HL-60 (cell line): ENCODE data around the gene RDH5.

Experiments used
- DNase-seq, 2 experiments: peaks; one replicate each; pipeline ENCODE4 v3.0.0-alpha.2; 2010 to 2020; ENCODE audit warnings: low read depth in 1 of 2, low spot score in 1 of 2
- H3K27ac ChIP-seq: fragments of 250-450 bp; sonication (Bioruptor Pico); replicated peaks from 2 replicates; pipeline ENCODE4 v1.5.1; 2020; ENCODE audit warnings: mild to moderate bottlenecking, moderate library complexity
- H3K27me3 ChIP-seq: fragments of 250-450 bp; sonication (Bioruptor Pico); 2 replicates; pipeline ENCODE4 v1.5.1; 2021; ENCODE audit warnings: mild to moderate bottlenecking, moderate library complexity; ENCODE audit not compliant: insufficient read depth, poor library complexity, severe bottlenecking
- H3K4me3 ChIP-seq: replicated peaks from 2 replicates; pipeline ENCODE4 v1.5.1; 2011; ENCODE audit warnings: mild to moderate bottlenecking, control low read depth, low read length; ENCODE audit not compliant: insufficient read depth
- GABPA ChIP-seq: IDR thresholded peaks from 2 replicates; pipeline ENCODE4 v1.6.1; 2012; ENCODE audit warnings: low read depth
- POLR2AphosphoS5 ChIP-seq: IDR thresholded peaks from 2 replicates; pipeline ENCODE4 v1.6.1; 2012; ENCODE audit warnings: low read depth
- SPI1 ChIP-seq: IDR thresholded peaks from 2 replicates; pipeline ENCODE4 v1.6.1; 2012; ENCODE audit warnings: low read depth, mild to moderate bottlenecking, borderline replicate concordance
- long read RNA-seq: library from polyadenylated mRNA; unstranded; transcript quantifications from one replicate; pipeline ENCODE4 v2.0.0, GENCODE V29; 2020
- TF ChIP-seq, protein P1 (sequence below): IDR thresholded peaks from one replicate; pipeline ENCODE4 v1.5.1; 2011; ENCODE audit warnings: low read length, control low read depth, inconsistent platforms; ENCODE audit not compliant: insufficient read depth
- TF ChIP-seq, protein P2 (sequence below): IDR thresholded peaks from 2 replicates; pipeline ENCODE4 v1.6.1; 2012; ENCODE audit warnings: low read depth; ENCODE audit not compliant: insufficient replicate concordance

Gene RDH5, protein sequence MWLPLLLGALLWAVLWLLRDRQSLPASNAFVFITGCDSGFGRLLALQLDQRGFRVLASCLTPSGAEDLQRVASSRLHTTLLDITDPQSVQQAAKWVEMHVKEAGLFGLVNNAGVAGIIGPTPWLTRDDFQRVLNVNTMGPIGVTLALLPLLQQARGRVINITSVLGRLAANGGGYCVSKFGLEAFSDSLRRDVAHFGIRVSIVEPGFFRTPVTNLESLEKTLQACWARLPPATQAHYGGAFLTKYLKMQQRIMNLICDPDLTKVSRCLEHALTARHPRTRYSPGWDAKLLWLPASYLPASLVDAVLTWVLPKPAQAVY
- long read RNA-seq = 0 reads

- Histone ChIP-seq H3K27ac (no peak within 1 kb of the TSS), H3K27me3 (no peaks in the 10 kb centered on the region), H3K4me3 (no peak within 1 kb of the TSS)
- DNase-seq = no peak
- TF ChIP-seq SPI1 = no peak
- TF ChIP-seq GABPA = no peak
- no peak for TF ChIP-seq POLR2AphosphoS5
- TF ChIP-seq, protein P1, sequence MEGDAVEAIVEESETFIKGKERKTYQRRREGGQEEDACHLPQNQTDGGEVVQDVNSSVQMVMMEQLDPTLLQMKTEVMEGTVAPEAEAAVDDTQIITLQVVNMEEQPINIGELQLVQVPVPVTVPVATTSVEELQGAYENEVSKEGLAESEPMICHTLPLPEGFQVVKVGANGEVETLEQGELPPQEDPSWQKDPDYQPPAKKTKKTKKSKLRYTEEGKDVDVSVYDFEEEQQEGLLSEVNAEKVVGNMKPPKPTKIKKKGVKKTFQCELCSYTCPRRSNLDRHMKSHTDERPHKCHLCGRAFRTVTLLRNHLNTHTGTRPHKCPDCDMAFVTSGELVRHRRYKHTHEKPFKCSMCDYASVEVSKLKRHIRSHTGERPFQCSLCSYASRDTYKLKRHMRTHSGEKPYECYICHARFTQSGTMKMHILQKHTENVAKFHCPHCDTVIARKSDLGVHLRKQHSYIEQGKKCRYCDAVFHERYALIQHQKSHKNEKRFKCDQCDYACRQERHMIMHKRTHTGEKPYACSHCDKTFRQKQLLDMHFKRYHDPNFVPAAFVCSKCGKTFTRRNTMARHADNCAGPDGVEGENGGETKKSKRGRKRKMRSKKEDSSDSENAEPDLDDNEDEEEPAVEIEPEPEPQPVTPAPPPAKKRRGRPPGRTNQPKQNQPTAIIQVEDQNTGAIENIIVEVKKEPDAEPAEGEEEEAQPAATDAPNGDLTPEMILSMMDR = no peak
- TF ChIP-seq, protein P2, sequence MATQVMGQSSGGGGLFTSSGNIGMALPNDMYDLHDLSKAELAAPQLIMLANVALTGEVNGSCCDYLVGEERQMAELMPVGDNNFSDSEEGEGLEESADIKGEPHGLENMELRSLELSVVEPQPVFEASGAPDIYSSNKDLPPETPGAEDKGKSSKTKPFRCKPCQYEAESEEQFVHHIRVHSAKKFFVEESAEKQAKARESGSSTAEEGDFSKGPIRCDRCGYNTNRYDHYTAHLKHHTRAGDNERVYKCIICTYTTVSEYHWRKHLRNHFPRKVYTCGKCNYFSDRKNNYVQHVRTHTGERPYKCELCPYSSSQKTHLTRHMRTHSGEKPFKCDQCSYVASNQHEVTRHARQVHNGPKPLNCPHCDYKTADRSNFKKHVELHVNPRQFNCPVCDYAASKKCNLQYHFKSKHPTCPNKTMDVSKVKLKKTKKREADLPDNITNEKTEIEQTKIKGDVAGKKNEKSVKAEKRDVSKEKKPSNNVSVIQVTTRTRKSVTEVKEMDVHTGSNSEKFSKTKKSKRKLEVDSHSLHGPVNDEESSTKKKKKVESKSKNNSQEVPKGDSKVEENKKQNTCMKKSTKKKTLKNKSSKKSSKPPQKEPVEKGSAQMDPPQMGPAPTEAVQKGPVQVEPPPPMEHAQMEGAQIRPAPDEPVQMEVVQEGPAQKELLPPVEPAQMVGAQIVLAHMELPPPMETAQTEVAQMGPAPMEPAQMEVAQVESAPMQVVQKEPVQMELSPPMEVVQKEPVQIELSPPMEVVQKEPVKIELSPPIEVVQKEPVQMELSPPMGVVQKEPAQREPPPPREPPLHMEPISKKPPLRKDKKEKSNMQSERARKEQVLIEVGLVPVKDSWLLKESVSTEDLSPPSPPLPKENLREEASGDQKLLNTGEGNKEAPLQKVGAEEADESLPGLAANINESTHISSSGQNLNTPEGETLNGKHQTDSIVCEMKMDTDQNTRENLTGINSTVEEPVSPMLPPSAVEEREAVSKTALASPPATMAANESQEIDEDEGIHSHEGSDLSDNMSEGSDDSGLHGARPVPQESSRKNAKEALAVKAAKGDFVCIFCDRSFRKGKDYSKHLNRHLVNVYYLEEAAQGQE = no peak
Observed at GRCh38 chr12:55720071-55720564, at the start of gene RDH5. Gene RDH5 (plus strand): TSS chr12:55720393. CDS start chr12:55721185, 792 bp downstream.

DNA sequence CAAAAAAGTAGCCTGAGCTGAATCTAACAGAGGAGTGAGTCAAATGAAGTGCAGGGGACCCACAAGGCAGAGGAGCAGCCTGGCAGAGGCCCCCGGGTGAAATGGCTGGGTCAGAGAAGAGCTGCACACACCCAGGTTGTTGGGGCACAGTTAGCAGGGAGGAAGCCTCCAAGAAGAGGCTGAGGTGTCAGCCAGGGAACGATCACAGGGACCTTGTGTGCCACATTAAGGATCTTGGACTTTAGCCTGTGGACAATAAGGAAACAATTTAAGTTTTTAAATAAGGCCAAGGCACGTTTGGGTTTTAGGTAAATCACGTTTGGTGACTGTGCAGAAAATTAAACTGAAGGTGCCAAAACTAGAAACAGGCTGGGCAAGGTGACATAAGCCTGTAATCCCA is 48.4 kb upstream of the RDH5 start:
- Histone ChIP-seq H3K4me3 (no peak overlapping the region), H3K27ac (no peak overlapping the region), H3K27me3 (no peaks in the 10 kb centered on the region)
- TF ChIP-seq, protein P2 = no peak
- TF ChIP-seq, protein P1 = no peak
- TF ChIP-seq POLR2AphosphoS5 (no peak), GABPA (no peak)
- no peak for DNase-seq

DNA sequence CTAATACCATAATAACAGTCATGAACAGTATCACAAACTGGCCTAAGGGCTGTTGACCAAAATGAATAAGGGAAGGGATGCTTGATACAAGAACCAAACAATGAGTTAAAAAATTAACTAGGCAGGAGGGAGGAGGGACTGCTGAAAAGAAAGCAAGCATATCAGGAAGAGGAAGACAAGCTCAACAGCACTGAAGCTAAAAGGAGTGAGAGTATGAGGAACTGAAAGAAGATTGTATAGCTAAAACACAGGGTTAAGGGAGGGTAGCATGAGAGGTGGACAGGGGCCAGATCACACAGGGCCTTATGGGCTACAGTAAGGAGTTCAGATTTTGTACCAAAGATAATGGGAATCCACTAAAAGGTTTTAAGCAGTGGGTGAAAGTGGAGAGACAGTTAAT is 46.6 kb upstream of the RDH5 start:
- Histone ChIP-seq H3K27ac (no peak overlapping the region), H3K4me3 (no peak overlapping the region), H3K27me3 (no peaks in the 10 kb centered on the region)
- peak in 1 of 2 experiments; percentile 52 for DNase-seq
- TF ChIP-seq, protein P1 = no peak
- TF ChIP-seq SPI1 = peak; percentile 45; the same call in 1 of the 2 replicates
- no peak for TF ChIP-seq GABPA
